Activated B cell treated with CpG ODN at 0.5 μM for 24 hours (primary cell): ENCODE data around the gene HMGN1. TPM values are rescaled to one million over a fixed set of nuclear protein-coding genes. Genes with fewer than 3 reads are reported as not detected.

Source experiments
- ATAC-seq: fragments of 200-7000 bp; cut with Tn5 transposase; one replicate; pipeline ENCODE4 v1.10.0; 2021; ENCODE audit warnings: low read depth, mild to moderate bottlenecking, moderate library complexity
- CTCF ChIA-PET: fragments of 350-600 bp; sonication (Branson Sonifier 250); formaldehyde crosslinking; loops from one replicate; lab custom pipeline; 2021; ENCODE audit warnings: antibody characterized with exemption; lab: Charles Lee
- POLR2A ChIA-PET: fragments of 350-600 bp; sonication (Branson Sonifier 250); formaldehyde crosslinking; loops from one replicate; lab custom pipeline; 2021; ENCODE audit warnings: antibody characterized with exemption; lab: Charles Lee
- DNase-seq: peaks from one replicate; pipeline ENCODE4 v3.0.0; 2022
- H3K27ac Mint-ChIP-seq: one replicate; pipeline ENCODE4 v1.8.0; 2020; ENCODE audit warnings: mixed read lengths
- H3K27me3 Mint-ChIP-seq: one replicate; pipeline ENCODE4 v1.8.0; 2021; ENCODE audit warnings: mixed read lengths
- H3K36me3 Mint-ChIP-seq: one replicate; pipeline ENCODE4 v1.8.0; 2021; ENCODE audit warnings: low read depth, mixed read lengths
- H3K4me1 Mint-ChIP-seq: one replicate; pipeline ENCODE4 v1.8.0; 2021; ENCODE audit warnings: mixed read lengths
- H3K4me3 Mint-ChIP-seq: one replicate; pipeline ENCODE4 v1.8.0; 2020; ENCODE audit warnings: mild to moderate bottlenecking, mixed read lengths
- H3K9me3 Mint-ChIP-seq: one replicate; pipeline ENCODE4 v1.8.0; 2020; ENCODE audit warnings: mixed read lengths
- CTCF ChIP-seq: fragments of 200-600 bp; IDR thresholded peaks from one replicate; pipeline ENCODE4 v1.8.0; 2022; ENCODE audit warnings: antibody characterized with exemption, mild to moderate bottlenecking
- intact Hi-C: fragments of 100-400 bp; cut with micrococcal nuclease; formaldehyde crosslinking; loops from one replicate; pipeline ENCODE4 v1.15.1; 2024
- total RNA-seq: library from RNA; stranded (reverse); gene quantifications from 2 replicates; pipeline ENCODE4 v1.2.3, GENCODE V29; 2022

Gene HMGN1
- total RNA-seq, 1 donor from 2014 or later, result 344 TPM

- Mint-ChIP-seq H3K9me3 (no peaks in the 10 kb centered on the region), H3K4me3 (peak overlapping the region; percentile 82), H3K4me1 (peaks cover 26% of the 10 kb centered on the region), H3K36me3 (peaks cover 29% of the 10 kb centered on the region), H3K27me3 (no peaks in the 10 kb centered on the region), H3K27ac (no peak overlapping the region)
- intact Hi-C loops, result loop anchor here (1.0 to 5.0 kb wide), 6 partner anchors 15 to 881 kb away; partner anchors contain the start of gene PSMG1
- CTCF ChIA-PET, result no interaction called here
- no peak for ATAC-seq
- no peak for DNase-seq
- peak; percentile 34 for TF ChIP-seq CTCF
- POLR2A ChIA-PET, result no interaction called here
Measured at GRCh38 chr21:39388811-39389155, 39.9 kb upstream of the HMGN1 start.

- TF ChIP-seq CTCF, result peak; percentile 88
- Mint-ChIP-seq H3K4me3 (peak overlapping the region; percentile 82), H3K4me1 (peaks cover 26% of the 10 kb centered on the region), H3K27ac (peak overlapping the region; percentile 75), H3K36me3 (peaks cover 26% of the 10 kb centered on the region), H3K9me3 (no peaks in the 10 kb centered on the region), H3K27me3 (no peaks in the 10 kb centered on the region)
- CTCF ChIA-PET, result interaction anchor here (1.0 to 1.4 kb wide), 5 partner anchors 14 to 107 kb away, joined by 3 to 11 read pairs (median 4); partner anchors contain the start of gene BRWD1
- ATAC-seq (peak; percentile 82), DNase-seq (peak; percentile 84)
- POLR2A ChIA-PET, result interaction anchor here (0.6 to 1.6 kb wide), 6 partner anchors 18 to 205 kb away, joined by 3 to 19 read pairs (median 10); partner anchors contain the start of genes BRWD1 and PSMG1
- intact Hi-C loops, result loop anchor here (1.0 to 5.0 kb wide), 6 partner anchors 15 to 881 kb away; partner anchors contain the start of gene PSMG1
Measured at GRCh38 chr21:39388038-39388810, 39.3 kb upstream of the HMGN1 start.

DNA sequence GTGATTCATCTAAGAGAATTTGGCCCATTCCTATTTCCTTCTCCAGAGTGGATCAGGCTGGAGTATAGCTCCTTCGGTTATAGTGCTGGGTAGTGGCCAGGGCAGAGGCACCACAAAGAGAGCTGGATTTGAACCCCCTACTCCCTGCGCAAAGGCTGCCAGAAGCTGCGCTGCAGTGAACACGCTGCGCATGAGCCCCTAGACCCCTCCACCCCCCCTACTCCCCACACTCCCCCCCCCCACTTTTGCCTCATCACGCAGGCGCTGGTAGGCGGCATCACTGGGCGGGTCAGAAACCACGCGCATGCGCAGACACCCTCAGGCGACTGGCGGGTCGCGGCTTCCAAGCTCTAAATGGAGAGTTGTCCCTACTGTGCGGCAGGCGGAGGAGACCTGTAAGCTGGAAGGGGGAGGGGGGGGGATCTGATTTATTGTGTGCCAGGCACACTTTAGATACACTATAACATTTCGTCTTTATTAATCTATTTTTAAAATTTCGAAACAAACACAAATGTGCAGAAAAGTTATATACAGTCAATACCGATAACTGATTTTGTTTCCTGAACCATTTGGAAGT lies 38.7 kb upstream of the HMGN1 start:
- POLR2A ChIA-PET, result interaction anchor here (0.6 to 1.6 kb wide), 8 partner anchors 17 to 204 kb away, joined by 3 to 19 read pairs (median 10); partner anchors contain the start of genes BRWD1 and PSMG1
- H3K27ac Mint-ChIP-seq, result peak overlapping the region; percentile 75
- peaks cover 26% of the 10 kb centered on the region for H3K4me1 Mint-ChIP-seq
- no peak for TF ChIP-seq CTCF
- H3K27me3 Mint-ChIP-seq, result no peaks in the 10 kb centered on the region
- no peaks in the 10 kb centered on the region for H3K9me3 Mint-ChIP-seq
- intact Hi-C loops, result loop anchor here (1.0 to 5.0 kb wide), 8 partner anchors 14 to 880 kb away; partner anchors contain the start of genes HMGN1, LCA5L and PSMG1
- CTCF ChIA-PET, result interaction anchor here (0.9 to 1.4 kb wide), 6 partner anchors 14 to 653 kb away, joined by 3 to 11 read pairs (median 4); partner anchors contain the start of gene BRWD1
- ATAC-seq (peak; percentile 65), DNase-seq (peak; percentile 84)
- peaks cover 19% of the 10 kb centered on the region for H3K36me3 Mint-ChIP-seq
- peak overlapping the region; percentile 82 for H3K4me3 Mint-ChIP-seq

- intact Hi-C loops, result loop anchor here (1.0 to 5.0 kb wide), 3 partner anchors 38 to 880 kb away; partner anchors contain the start of genes HMGN1 and LCA5L
- ChIA-PET CTCF (interaction anchor here (0.9 to 1.3 kb wide), 2 partner anchors 13 to 652 kb away, joined by 3 to 11 read pairs; no protein-coding TSS in a partner anchor), POLR2A (interaction anchor here (1.3 to 1.6 kb wide), 2 partner anchors 37 to 73 kb away, joined by 13 to 19 read pairs; partner anchors contain the start of gene BRWD1)
- Mint-ChIP-seq H3K27ac (no peak overlapping the region), H3K4me1 (peaks cover 26% of the 10 kb centered on the region), H3K36me3 (peaks cover 13% of the 10 kb centered on the region), H3K4me3 (peak overlapping the region; percentile 11), H3K27me3 (no peaks in the 10 kb centered on the region), H3K9me3 (no peaks in the 10 kb centered on the region)
- no peak for TF ChIP-seq CTCF
- ATAC-seq (no peak), DNase-seq (no peak)
Measured at GRCh38 chr21:39386899-39387298, 38.0 kb upstream of the HMGN1 start.
